HepG2 (cell line): ENCODE measurements around the gene BCKDHB. TPM values are rescaled to one million over a fixed set of nuclear protein-coding genes. Genes with fewer than 3 reads are reported as not detected.

ENCODE experiments used
- ASH2L ChIP-seq: fragments of 300-600, 200-600 bp; sonication (generic); IDR thresholded peaks from 2 replicates; pipeline ENCODE4 v1.7.0; 2017; ENCODE audit warnings: low read depth, mild to moderate bottlenecking, moderate library complexity, mixed read lengths, low read length; ENCODE audit not compliant: insufficient read length
- CBX5 ChIP-seq: sonication (generic); formaldehyde crosslinking; IDR thresholded peaks from 2 replicates; pipeline ENCODE4 v1.4.0; 2020; ENCODE audit warnings: missing genetic modification reagents, borderline replicate concordance
- CREB3 ChIP-seq: sonication (generic); formaldehyde crosslinking; IDR thresholded peaks from 2 replicates; pipeline ENCODE4 v1.5.0; 2020; ENCODE audit warnings: missing genetic modification reagents
- MAF1 ChIP-seq: sonication (generic); formaldehyde crosslinking; IDR thresholded peaks from 2 replicates; pipeline ENCODE4 v1.5.0; 2020; ENCODE audit warnings: missing genetic modification reagents, borderline replicate concordance
- MXD1 ChIP-seq: sonication (generic); formaldehyde crosslinking; IDR thresholded peaks from 2 replicates; pipeline ENCODE4 v1.4.0; 2020; ENCODE audit warnings: mild to moderate bottlenecking, missing genetic modification reagents
- NR2F6 ChIP-seq, 2 experiments: IDR thresholded peaks; 2 replicates each; pipeline ENCODE4 v1.6.1; 2016; ENCODE audit warnings: antibody characterized with exemption in 1 of 2, mild to moderate bottlenecking in 1 of 2
- POLR2A ChIP-seq, 2 experiments: IDR thresholded peaks; 2 replicates each; pipeline ENCODE4 v1.6.1; 2011; ENCODE audit warnings: low read depth in 2 of 2, low read length in 2 of 2, mild to moderate bottlenecking in 1 of 2, moderate library complexity in 1 of 2; ENCODE audit not compliant: insufficient read depth in 1 of 2
- THAP11 ChIP-seq: IDR thresholded peaks from 2 replicates; pipeline ENCODE4 v1.6.1; 2016; ENCODE audit warnings: missing biosample characterization, missing genetic modification reagents
- USF2 ChIP-seq, 2 experiments: sonication (generic) in 1 of 2; formaldehyde crosslinking in 1 of 2; IDR thresholded peaks; 2 replicates each; pipeline versions ENCODE4 v1.5.1 to v1.6.1; 2011 to 2020; ENCODE audit warnings: borderline replicate concordance in 1 of 2, low read depth in 1 of 2, low read length in 1 of 2, mild to moderate bottlenecking in 1 of 2, missing genetic modification reagents in 1 of 2, moderate library complexity in 1 of 2
- ZBTB8A ChIP-seq: sonication (generic); formaldehyde crosslinking; IDR thresholded peaks from 2 replicates; pipeline ENCODE4 v1.4.0; 2020; ENCODE audit warnings: mild to moderate bottlenecking, low read depth, missing genetic modification reagents, borderline replicate concordance
- ZNF251 ChIP-seq: sonication (generic); formaldehyde crosslinking; IDR thresholded peaks from 2 replicates; pipeline ENCODE4 v1.9.0; 2021; ENCODE audit warnings: mild to moderate bottlenecking, missing genetic modification reagents
- ZNF879 ChIP-seq: sonication (generic); formaldehyde crosslinking; IDR thresholded peaks from 2 replicates; pipeline ENCODE4 v1.8.1; 2023; ENCODE audit warnings: missing genetic modification reagents
- polyA plus RNA-seq, 8 experiments: library from polyadenylated mRNA; depleted of rRNA in 3 of 8; stranded (reverse) in 7 of 8; unstranded in 1 of 8; fragments of >200 nt; fragmentation: Illumina TruSeq in 4 of 8; extraction: Trizol in 4 of 8; gene quantifications; 2 replicates each; pipeline versions ENCODE4 v1.2.1 to v1.2.3, GENCODE V29; 2011 to 2016; ENCODE audit warnings: low read depth in 4 of 8, missing spikeins in 1 of 8, mixed read lengths in 1 of 8; ENCODE audit not compliant: insufficient read depth in 1 of 8
- total RNA-seq, 5 experiments: library from RNA; depleted of rRNA; stranded (reverse); fragments of >200 nt; fragmentation: Illumina TruSeq; extraction: Trizol; gene quantifications; 2 replicates each; pipeline ENCODE4 v1.2.3, GENCODE V29; 2016; ENCODE audit warnings: low read depth in 1 of 5
- TF ChIP-seq, protein P1 (sequence below): sonication (generic); formaldehyde crosslinking; IDR thresholded peaks from 2 replicates; pipeline ENCODE4 v1.4.0; 2020; ENCODE audit warnings: missing genetic modification reagents, mild to moderate bottlenecking, borderline replicate concordance
- TF ChIP-seq, protein P2 (sequence below): IDR thresholded peaks from 2 replicates; pipeline ENCODE4 v1.6.1; 2018; ENCODE audit warnings: missing genetic modification reagents

The BCKDHB gene
- total and polyA plus RNA-seq, 2 of the 13 experiments (the other 11 are each of a cell fraction or from before 2014, with no cell fraction given) = 10.8 to 13.6 TPM

DNA sequence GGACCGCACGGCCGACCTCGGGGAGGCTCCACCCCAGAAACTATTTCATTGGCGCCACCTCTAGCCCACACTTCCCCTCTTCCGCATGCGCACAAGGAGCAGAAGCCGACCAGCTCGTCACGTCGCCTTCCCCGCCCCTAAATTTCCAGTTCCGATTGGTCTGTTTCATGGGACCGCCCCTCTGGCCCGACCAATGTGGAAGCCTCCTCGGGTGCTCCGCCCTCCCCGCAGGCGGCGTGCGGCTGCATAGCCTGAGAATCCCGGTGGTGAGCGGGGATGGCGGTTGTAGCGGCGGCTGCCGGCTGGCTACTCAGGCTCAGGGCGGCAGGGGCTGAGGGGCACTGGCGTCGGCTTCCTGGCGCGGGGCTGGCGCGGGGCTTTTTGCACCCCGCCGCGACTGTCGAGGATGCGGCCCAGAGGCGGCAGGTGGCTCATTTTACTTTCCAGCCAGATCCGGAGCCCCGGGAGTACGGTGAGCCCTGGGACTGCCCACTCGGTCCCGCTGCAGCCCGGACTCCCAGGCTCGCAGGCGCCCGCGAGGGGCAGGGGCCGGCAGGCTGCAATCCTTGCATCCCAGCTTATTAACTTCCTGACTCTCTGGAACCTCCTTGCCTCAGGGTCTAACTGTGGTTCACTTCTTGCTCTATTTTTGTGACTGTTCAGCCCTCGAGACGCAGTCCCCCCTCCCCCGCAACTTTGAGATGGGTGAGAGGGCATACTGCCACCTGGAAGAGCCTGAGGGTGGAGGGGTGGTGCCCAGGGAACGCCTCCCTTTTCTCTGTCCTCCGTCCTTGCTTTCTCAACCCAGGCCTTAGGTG is at the start of gene BCKDHB (continued):
- TF ChIP-seq ASH2L (peak; percentile 86), THAP11 (CRISPR knock-in tag) (peak; percentile 76), NR2F6 (IDR thresholded peaks at IDR 0.05) (no peak), NR2F6 (CRISPR knock-in tag; IDR thresholded peaks at IDR 0.05) (no peak), ZNF879 (no peak), POLR2A (IDR thresholded peaks at IDR 0.05; ENCODE audit: insufficient read depth in 1 of 2, low read depth in 2 of 2, low read length in 2 of 2) (peak; percentile 92 to 94), MXD1 (CRISPR knock-in tag) (peak; percentile 93), CBX5 (CRISPR knock-in tag) (no peak), USF2 (IDR thresholded peaks at IDR 0.05; ENCODE audit: low read depth, low read length) (no peak), USF2 (CRISPR knock-in tag; IDR thresholded peaks at IDR 0.05; ENCODE audit: borderline replicate concordance) (no peak), MAF1 (peak; percentile 75; the same call in 1 of the 2 replicates), CREB3 (CRISPR knock-in tag) (0 out of 2 replicates have a peak, but pooled peaks have one; percentile 75), ZNF251 (CRISPR knock-in tag) (no peak), ZBTB8A (CRISPR knock-in tag) (no peak)
- TF ChIP-seq, protein P1, sequence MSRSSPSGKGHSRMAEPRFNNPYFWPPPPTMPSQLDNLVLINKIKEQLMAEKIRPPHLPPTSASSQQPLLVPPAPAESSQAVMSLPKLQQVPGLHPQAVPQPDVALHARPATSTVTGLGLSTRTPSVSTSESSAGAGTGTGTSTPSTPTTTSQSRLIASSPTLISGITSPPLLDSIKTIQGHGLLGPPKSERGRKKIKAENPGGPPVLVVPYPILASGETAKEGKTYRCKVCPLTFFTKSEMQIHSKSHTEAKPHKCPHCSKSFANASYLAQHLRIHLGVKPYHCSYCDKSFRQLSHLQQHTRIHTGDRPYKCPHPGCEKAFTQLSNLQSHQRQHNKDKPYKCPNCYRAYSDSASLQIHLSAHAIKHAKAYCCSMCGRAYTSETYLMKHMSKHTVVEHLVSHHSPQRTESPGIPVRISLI (CRISPR knock-in tag) = no peak
- TF ChIP-seq, protein P2, sequence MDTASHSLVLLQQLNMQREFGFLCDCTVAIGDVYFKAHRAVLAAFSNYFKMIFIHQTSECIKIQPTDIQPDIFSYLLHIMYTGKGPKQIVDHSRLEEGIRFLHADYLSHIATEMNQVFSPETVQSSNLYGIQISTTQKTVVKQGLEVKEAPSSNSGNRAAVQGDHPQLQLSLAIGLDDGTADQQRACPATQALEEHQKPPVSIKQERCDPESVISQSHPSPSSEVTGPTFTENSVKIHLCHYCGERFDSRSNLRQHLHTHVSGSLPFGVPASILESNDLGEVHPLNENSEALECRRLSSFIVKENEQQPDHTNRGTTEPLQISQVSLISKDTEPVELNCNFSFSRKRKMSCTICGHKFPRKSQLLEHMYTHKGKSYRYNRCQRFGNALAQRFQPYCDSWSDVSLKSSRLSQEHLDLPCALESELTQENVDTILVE = no peak
